Measurements from ENCODE around the gene PYCARD. TPM values are rescaled to one million over a fixed set of nuclear protein-coding genes. Genes with fewer than 3 reads are reported as not detected.

The PYCARD gene
- total and polyA plus RNA-seq, 9 of the 15 experiments (the other 6 are each of a cell fraction or from before 2014, with no cell fraction given): 1.3 to 28.4 (median 6.0) TPM

DNA sequence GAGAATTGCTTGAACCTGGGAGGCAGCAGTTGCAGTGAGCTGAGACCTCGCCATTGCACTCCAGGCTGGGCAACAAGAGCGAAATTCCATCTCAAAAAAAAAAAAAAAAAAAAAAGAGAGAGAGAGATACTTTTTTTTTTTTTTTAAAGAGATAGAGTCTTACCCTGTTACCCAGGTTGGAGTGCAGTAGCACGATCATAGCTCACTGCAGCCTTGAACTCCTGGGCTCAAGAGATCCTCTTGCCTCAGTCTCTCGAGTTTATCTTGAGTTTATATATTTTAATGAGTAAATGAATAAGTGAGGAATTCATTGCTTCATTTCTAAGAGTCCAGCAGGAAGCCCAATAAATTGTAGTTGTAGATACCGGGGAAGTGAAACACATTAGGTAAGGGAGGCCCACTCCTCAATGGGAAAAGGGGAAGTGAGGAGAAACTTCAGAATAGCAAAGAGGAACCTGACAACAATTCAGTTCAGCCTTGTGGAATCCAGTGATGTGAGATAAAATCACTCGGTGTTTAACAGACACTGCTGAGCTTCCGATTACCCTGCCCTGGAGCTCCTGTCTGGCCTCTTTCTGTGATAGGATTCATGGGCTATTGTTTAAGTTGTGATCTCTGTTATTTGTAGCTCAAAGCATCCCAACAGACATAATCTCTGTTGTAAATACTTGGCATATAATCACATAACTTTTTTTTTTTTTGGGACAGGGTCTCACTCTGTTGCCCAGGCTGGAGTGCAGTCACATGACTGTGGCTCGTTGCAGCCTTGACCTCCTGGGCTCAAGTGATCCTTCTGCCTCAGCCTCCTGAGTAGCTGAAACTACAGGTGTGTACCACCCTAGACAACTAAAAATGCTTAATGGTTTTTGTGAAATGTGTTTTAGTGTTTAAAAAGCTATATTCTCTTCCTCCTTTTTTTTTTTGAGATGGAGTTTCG is 41.4 kb upstream of the PYCARD start (continued):
- TF ChIP-seq POLR3G (IDR thresholded peaks at IDR 0.05; ENCODE audit: extremely low read depth, insufficient read length, insufficient replicate concordance): no peak
- no peak for TF ChIP-seq DDX20 (tag; IDR thresholded peaks at IDR 0.05; ENCODE audit: low read depth)
- 0 out of 4 replicates have a peak, but pooled peaks of 1 of the 2 experiments have one; percentile 25 for TF ChIP-seq TEAD1 (CRISPR knock-in tag; IDR thresholded peaks at IDR 0.05)
- no peak for TF ChIP-seq HNRNPLL (IDR thresholded peaks at IDR 0.05; ENCODE audit: low read depth, low read length, poor library complexity, severe bottlenecking)
- TF ChIP-seq NR1H2 (CRISPR knock-in tag; IDR thresholded peaks at IDR 0.05): no peak
- TF ChIP-seq XRCC4 (IDR thresholded peaks at IDR 0.05; ENCODE audit: extremely low read depth, insufficient read depth, insufficient read length): no peak
- TF ChIP-seq CXXC5 (CRISPR knock-in tag; IDR thresholded peaks at IDR 0.05): peak; percentile 44; the same call in 1 of the 2 replicates
- TF ChIP-seq MCM3 (IDR thresholded peaks at IDR 0.05): no peak
- TF ChIP-seq, protein P1, sequence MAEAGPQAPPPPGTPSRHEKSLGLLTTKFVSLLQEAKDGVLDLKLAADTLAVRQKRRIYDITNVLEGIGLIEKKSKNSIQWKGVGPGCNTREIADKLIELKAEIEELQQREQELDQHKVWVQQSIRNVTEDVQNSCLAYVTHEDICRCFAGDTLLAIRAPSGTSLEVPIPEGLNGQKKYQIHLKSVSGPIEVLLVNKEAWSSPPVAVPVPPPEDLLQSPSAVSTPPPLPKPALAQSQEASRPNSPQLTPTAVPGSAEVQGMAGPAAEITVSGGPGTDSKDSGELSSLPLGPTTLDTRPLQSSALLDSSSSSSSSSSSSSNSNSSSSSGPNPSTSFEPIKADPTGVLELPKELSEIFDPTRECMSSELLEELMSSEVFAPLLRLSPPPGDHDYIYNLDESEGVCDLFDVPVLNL (CRISPR knock-in tag; IDR thresholded peaks at IDR 0.05; ENCODE audit: low read depth): no peak
- no peak for TF ChIP-seq TAF15 (IDR thresholded peaks at IDR 0.05; ENCODE audit: low read depth, low read length)
- TF ChIP-seq FOXA3 (CRISPR knock-in tag; conservative IDR thresholded peaks at IDR 0.05 in 1 of 2, IDR thresholded peaks at IDR 0.05 in 1 of 2): no peak
- TF ChIP-seq, protein P2, sequence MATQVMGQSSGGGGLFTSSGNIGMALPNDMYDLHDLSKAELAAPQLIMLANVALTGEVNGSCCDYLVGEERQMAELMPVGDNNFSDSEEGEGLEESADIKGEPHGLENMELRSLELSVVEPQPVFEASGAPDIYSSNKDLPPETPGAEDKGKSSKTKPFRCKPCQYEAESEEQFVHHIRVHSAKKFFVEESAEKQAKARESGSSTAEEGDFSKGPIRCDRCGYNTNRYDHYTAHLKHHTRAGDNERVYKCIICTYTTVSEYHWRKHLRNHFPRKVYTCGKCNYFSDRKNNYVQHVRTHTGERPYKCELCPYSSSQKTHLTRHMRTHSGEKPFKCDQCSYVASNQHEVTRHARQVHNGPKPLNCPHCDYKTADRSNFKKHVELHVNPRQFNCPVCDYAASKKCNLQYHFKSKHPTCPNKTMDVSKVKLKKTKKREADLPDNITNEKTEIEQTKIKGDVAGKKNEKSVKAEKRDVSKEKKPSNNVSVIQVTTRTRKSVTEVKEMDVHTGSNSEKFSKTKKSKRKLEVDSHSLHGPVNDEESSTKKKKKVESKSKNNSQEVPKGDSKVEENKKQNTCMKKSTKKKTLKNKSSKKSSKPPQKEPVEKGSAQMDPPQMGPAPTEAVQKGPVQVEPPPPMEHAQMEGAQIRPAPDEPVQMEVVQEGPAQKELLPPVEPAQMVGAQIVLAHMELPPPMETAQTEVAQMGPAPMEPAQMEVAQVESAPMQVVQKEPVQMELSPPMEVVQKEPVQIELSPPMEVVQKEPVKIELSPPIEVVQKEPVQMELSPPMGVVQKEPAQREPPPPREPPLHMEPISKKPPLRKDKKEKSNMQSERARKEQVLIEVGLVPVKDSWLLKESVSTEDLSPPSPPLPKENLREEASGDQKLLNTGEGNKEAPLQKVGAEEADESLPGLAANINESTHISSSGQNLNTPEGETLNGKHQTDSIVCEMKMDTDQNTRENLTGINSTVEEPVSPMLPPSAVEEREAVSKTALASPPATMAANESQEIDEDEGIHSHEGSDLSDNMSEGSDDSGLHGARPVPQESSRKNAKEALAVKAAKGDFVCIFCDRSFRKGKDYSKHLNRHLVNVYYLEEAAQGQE (IDR thresholded peaks at IDR 0.05; ENCODE audit: borderline replicate concordance): peak; percentile 21; the same call in 1 of the 2 replicates
- TF ChIP-seq, protein P2 (CRISPR knock-in tag; IDR thresholded peaks at IDR 0.05; ENCODE audit: low read depth): no peak
- TF ChIP-seq, protein P3, sequence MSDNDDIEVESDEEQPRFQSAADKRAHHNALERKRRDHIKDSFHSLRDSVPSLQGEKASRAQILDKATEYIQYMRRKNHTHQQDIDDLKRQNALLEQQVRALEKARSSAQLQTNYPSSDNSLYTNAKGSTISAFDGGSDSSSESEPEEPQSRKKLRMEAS (CRISPR knock-in tag; IDR thresholded peaks at IDR 0.05): no peak
- TF ChIP-seq MTA1 (IDR thresholded peaks at IDR 0.05; ENCODE audit: borderline replicate concordance): peak; percentile 53; the same call in 1 of the 2 replicates

Measured in K562 (cell line).